GM10266 (cell line): ENCODE data around the gene DCHS1.

ENCODE experiments used
- DNase-seq: peaks from one replicate; pipeline ENCODE4 v3.0.0; 2012; ENCODE audit errors: extremely low spot score
- TF ChIP-seq, protein P1 (sequence below): IDR thresholded peaks from 2 replicates; pipeline ENCODE4 v1.5.1; 2012; ENCODE audit warnings: mild to moderate bottlenecking, low read depth; ENCODE audit not compliant: control insufficient read depth, insufficient read depth; ENCODE audit errors: missing control alignments

DCHS1 gene

DNA sequence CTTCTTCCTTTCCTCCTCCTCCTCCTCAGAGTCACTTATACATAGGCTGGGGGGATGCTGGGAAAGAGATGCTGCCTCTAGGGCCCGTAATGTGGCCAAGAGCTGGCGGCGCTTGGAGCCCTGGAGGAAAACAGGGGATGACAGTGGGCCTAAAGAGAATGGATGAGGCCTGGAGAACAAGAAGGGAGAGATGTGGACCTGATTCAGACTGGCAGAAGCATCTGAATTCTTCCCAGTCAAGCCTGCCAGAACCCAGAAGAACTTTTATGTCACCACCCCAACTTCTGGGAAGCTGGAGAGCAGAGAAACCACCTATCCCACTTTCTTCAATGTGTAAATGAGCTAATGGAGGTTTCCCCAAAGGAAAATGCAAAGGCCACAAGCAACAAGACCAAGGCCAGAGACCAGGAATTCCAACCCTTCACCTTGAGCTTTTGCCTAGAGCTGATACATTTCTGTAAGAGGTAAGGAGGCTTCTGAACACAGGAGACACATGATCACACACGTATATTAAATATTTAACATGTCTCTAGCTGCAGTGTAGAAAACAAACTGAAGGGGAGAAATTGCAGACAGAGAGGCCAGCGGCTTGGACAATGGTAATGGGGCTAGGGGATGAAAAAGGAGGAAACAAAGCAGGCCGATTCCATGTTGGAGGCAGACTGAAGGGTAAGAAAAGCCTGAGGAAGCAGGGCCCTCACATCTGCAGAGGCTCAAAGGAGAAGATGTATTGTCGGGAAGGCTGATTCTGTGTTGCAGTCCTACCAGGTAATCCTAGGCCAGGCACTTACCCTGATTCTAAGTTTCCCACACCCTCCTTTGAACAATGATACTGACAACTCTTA is 53.3 kb downstream of the DCHS1 start:
- DNase-seq, result no peak
- TF ChIP-seq, protein P1, sequence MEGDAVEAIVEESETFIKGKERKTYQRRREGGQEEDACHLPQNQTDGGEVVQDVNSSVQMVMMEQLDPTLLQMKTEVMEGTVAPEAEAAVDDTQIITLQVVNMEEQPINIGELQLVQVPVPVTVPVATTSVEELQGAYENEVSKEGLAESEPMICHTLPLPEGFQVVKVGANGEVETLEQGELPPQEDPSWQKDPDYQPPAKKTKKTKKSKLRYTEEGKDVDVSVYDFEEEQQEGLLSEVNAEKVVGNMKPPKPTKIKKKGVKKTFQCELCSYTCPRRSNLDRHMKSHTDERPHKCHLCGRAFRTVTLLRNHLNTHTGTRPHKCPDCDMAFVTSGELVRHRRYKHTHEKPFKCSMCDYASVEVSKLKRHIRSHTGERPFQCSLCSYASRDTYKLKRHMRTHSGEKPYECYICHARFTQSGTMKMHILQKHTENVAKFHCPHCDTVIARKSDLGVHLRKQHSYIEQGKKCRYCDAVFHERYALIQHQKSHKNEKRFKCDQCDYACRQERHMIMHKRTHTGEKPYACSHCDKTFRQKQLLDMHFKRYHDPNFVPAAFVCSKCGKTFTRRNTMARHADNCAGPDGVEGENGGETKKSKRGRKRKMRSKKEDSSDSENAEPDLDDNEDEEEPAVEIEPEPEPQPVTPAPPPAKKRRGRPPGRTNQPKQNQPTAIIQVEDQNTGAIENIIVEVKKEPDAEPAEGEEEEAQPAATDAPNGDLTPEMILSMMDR, result no peak

DNA sequence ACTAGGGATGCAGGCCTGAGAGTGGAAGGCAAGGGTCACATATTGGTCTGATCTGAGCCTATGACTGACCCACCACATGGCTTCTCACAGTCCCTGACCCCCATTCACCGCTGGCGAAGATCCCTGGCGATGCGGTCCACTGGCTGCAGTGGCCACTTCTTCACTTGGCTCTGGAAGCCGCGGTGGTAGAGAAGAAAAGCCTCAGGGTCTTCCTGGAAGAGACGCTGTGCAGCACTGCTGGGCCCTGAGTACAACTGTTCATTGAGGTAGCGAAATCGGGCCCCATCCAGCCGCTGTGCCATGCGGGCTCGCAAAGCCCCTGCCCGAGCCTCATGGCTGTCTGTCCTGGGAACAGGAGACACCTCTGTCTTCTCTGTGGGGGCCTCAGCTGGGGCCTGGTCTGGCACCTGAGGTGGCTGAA is 54.6 kb downstream of the DCHS1 start:
- no peak for DNase-seq
- TF ChIP-seq, protein P1, result no peak

DNA sequence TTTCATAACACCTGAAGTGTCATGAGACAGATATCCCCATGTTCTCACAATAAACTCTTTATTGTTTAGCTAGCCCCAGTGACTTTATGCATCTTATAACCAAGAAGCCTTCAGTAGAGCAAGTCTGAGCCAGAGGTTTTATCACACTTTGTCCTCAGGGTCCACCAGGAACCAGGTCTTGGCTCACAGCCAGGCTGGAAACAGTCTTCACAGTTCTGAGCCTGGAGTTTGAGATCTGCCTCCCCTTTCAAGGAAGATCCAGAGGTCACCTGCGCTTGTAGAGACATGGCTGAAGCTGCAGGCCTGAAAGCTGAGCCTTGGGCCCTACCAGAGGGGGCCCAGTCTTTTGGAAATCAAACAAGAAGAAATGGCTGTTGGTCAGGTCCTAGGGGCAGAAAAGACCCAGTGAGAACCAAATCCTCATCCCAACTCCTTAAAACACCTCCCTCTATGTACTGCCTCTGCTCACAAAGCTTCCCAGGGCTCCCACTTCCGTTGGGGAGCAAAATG is 55.7 kb downstream of the DCHS1 start:
- TF ChIP-seq, protein P1, result no peak
- no peak for DNase-seq

DNA sequence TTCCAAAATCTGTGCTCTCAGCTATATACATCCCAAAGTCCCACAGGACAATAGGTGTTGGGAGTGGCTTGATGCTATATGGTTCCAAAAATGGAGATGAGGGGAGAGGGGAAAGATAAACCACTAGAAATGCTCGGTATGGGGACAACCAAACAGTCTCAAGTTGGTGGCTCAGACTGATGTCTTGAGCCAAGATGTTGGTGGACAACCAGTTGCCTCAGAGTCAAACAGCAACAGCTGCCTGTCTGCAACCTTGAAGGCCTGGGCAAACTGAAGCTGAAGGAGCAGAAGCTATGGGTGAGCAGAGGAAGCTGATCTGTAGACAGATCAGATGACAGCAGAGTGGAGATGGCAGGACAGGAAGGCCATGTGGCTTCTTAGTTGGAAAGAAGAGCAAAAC is 56.2 kb downstream of the DCHS1 start:
- TF ChIP-seq, protein P1, result no peak
- no peak for DNase-seq

DNA sequence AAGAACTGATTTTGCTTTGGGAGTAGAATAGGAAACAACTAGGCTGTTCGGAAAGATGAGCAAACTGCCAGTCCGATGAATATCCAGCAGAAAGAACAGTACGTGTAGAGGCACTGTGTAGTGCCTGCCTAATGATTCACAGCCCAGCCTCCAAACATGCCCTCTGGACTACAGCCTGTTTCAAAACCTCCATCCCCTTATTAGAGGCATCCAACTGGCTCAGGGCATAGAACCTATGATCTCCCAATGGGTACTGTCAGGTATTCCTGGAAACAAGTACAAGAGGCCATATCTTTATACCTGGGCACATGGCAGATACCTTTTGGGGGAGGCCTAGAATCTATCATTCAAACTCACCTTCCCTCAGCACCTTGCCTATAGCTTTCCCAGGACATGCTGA is 57.1 kb downstream of the DCHS1 start:
- DNase-seq, result no peak
- TF ChIP-seq, protein P1, result no peak

DNA sequence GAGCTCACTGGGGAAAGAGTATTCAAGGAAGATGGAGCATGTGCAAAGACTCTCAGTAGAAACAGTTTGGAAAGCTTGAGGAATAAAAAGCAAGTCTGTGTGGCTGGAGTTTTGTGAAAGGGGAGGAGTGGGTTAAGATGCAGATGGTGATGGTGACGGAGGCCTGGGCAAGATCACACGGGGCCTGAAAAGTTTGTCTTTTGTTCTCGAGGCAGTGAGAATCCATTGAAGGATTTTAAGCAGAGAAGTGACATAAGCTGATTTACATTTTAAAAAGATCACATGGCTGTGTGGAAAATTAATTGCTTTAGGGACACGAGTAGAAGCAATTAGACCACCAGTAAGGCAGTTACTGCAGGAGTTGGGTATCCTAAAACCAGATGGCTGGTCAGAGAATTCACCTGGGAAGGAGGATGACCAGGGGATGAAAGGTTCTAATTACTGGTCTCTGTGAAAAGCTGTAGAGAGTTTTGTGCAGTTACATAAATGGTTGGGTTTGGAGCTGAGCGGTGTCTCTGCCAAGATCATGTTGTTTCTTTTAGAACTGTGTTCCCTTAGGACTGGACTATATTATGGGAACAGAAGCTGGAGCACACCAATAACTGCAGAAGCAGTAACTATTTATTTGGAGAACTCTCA is 59.3 kb downstream of the DCHS1 start:
- TF ChIP-seq, protein P1, result no peak
- DNase-seq, result no peak

DNA sequence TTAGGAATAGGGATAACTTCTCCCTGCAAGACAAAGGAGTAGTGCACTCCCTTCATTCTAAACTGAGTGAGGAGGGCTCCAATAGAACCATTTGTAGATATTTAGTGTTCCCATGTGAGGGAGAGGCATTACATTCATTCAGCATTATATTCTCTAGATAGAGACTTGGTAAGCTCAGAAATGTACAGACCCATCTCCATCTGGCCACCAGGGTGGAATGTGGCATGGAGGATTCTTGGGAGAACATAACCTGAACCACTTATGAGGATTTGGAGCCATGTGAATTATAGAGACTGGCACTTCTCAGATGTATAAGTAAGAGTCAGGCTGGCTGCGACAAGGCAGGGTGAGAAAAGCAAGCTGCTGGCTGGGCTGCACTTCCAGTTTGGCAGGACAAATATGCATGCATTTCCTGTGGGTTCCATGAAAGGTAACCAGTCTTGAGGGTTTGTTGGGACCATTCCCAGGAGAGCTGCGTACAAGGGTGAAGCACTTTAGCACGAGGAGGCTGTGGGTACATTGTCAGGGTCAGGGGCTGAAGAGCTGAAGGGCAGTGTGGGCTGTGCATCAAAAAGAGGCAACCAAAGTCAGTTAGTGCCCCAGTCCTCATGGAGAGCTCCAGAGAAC is 61.4 kb downstream of the DCHS1 start:
- DNase-seq, result no peak
- TF ChIP-seq, protein P1, result no peak
